Endothelial cell of umbilical vein (primary cell): Measurements from ENCODE around the gene CACNG8. TPM values are rescaled to one million over a fixed set of nuclear protein-coding genes. Genes with fewer than 3 reads are reported as not detected.
A peak's percentile ranks its signal among the peaks of the same experiment; 100 is the strongest.

ENCODE experiments used
- BruUV-seq: library from RNA; stranded (reverse); fragments of 400-500 nt; replicated peaks from 2 replicates; lab custom pipeline; 2021; lab: Mats Ljungman, UMichigan
- CTCF ChIA-PET: fragments of 300-600, 350-600 bp; sonication (Branson Sonifier 250); formaldehyde crosslinking; loops from one replicate; lab custom pipeline; 2021; ENCODE audit warnings: antibody characterized with exemption, inconsistent platforms; lab: Charles Lee
- POLR2A ChIA-PET: fragments of 300-600, 350-600 bp; sonication (Branson Sonifier 250); formaldehyde crosslinking; loops from one replicate; lab custom pipeline; 2021; ENCODE audit warnings: antibody characterized with exemption, inconsistent platforms; lab: Charles Lee
- DNase-seq: peaks from one replicate; pipeline ENCODE4 v3.0.0-alpha.2; 2011; ENCODE audit warnings: low read depth, low spot score
- FAIRE-seq: peaks from 2 replicates; lab custom pipeline; 2011; peaks lifted over from hg19 to GRCh38; lab: Jason Lieb, UNC
- H2AFZ ChIP-seq: 2 replicates; pipeline ENCODE4 v1.6.0; 2012; ENCODE audit warnings: low read depth, low read length, control low read depth, inconsistent platforms
- H3K27ac ChIP-seq: 2 replicates; pipeline ENCODE4 v1.5.1; 2011; ENCODE audit warnings: low read depth, mild to moderate bottlenecking, control low read depth, low read length, moderate library complexity; ENCODE audit not compliant: insufficient read depth
- H3K27me3 ChIP-seq, 2 experiments: 2 replicates each; pipeline versions ENCODE4 v1.6.0 to v1.6.1; 2011; ENCODE audit warnings: low read length in 2 of 2, mixed read lengths in 1 of 2; ENCODE audit not compliant: control insufficient read depth in 2 of 2, insufficient read depth in 2 of 2
- H3K36me3 ChIP-seq, 2 experiments: 2 replicates in 1 of 2; 3 replicates in 1 of 2; pipeline ENCODE4 v1.5.1; 2011; ENCODE audit warnings: low read length in 2 of 2, mild to moderate bottlenecking in 1 of 2, moderate library complexity in 1 of 2; ENCODE audit not compliant: control insufficient read depth in 2 of 2, insufficient read depth in 2 of 2; ENCODE audit errors: extremely low read depth in 1 of 2
- H3K4me1 ChIP-seq: 3 replicates; pipeline ENCODE4 v1.5.1; 2011; ENCODE audit warnings: mild to moderate bottlenecking, low read length; ENCODE audit not compliant: control insufficient read depth, insufficient read depth; ENCODE audit errors: extremely low read depth
- H3K4me2 ChIP-seq: 2 replicates; pipeline ENCODE4 v1.6.1; 2011; ENCODE audit warnings: low read length, control low read depth, mixed read lengths; ENCODE audit not compliant: insufficient read depth
- H3K4me3 ChIP-seq, 3 experiments: fragments of 200-600 bp in 1 of 3; sonication (generic), shearing (Covaris generic) in 1 of 3; replicated peaks in 1 of 3; 2 replicates each; pipeline ENCODE4 v1.5.1; 2011 to 2016; ENCODE audit warnings: control low read depth in 3 of 3, low read length in 3 of 3, mild to moderate bottlenecking in 2 of 3, inconsistent platforms in 1 of 3, low read depth in 1 of 3, moderate library complexity in 1 of 3; ENCODE audit not compliant: insufficient read depth in 1 of 3
- H3K79me2 ChIP-seq: 2 replicates; pipeline ENCODE4 v1.6.0; 2012; ENCODE audit warnings: low read length, inconsistent platforms; ENCODE audit not compliant: control insufficient read depth, insufficient read depth
- H3K9ac ChIP-seq: replicated peaks from 2 replicates; pipeline ENCODE3; 2011; ENCODE audit warnings: low read length, control low read depth; ENCODE audit not compliant: insufficient read depth; ENCODE audit errors: extremely low read depth
- H3K9me1 ChIP-seq: replicated peaks from 3 replicates; pipeline ENCODE4 v1.6.0; 2011; ENCODE audit warnings: mild to moderate bottlenecking, low read length; ENCODE audit not compliant: control insufficient read depth, insufficient read depth; ENCODE audit errors: extremely low read depth
- H3K9me3 ChIP-seq: replicated peaks from 2 replicates; pipeline ENCODE4 v1.5.1; 2012; ENCODE audit warnings: low read length, inconsistent platforms; ENCODE audit not compliant: control insufficient read depth, insufficient read depth
- H4K20me1 ChIP-seq: replicated peaks from 2 replicates; pipeline ENCODE3; 2011; ENCODE audit warnings: mild to moderate bottlenecking, low read length; ENCODE audit not compliant: control insufficient read depth, insufficient read depth; ENCODE audit errors: extremely low read depth
- CTCF ChIP-seq, 2 donors: IDR thresholded peaks; 1 replicate in 1 of 2; 2 replicates in 1 of 2; pipeline ENCODE4 v1.5.1; 2011; ENCODE audit warnings: low read length in 2 of 2, mild to moderate bottlenecking in 2 of 2, moderate library complexity in 2 of 2, control low read depth in 1 of 2, inconsistent platforms in 1 of 2, low read depth in 1 of 2; ENCODE audit not compliant: insufficient read depth in 1 of 2; ENCODE audit errors: extremely low read depth in 1 of 2
- EZH2 ChIP-seq: IDR thresholded peaks from 2 replicates; pipeline ENCODE4 v1.6.1; 2012; ENCODE audit warnings: borderline replicate concordance, low read depth, mild to moderate bottlenecking, moderate library complexity, low read length, inconsistent platforms; ENCODE audit not compliant: severe bottlenecking
- FOS ChIP-seq: IDR thresholded peaks from 2 replicates; pipeline ENCODE4 v1.6.1; 2011; ENCODE audit warnings: mild to moderate bottlenecking, low read length, moderate library complexity, borderline replicate concordance; ENCODE audit not compliant: insufficient read depth
- GATA2 ChIP-seq: IDR thresholded peaks from 2 replicates; pipeline ENCODE4 v1.7.0; 2011; ENCODE audit warnings: low read depth, mild to moderate bottlenecking, moderate library complexity, mixed read lengths, low read length; ENCODE audit not compliant: insufficient read length, insufficient read depth
- JUN ChIP-seq: IDR thresholded peaks from 2 replicates; pipeline ENCODE4 v1.6.1; 2011; ENCODE audit warnings: borderline replicate concordance, low read depth; ENCODE audit not compliant: insufficient read length, insufficient read depth
- MAX ChIP-seq: IDR thresholded peaks from 2 replicates; pipeline ENCODE4 v1.6.1; 2011; ENCODE audit not compliant: insufficient read depth, insufficient read length
- MYC ChIP-seq: IDR thresholded peaks from one replicate; pipeline ENCODE4 v1.6.1; 2011; ENCODE audit warnings: mild to moderate bottlenecking, low read depth, low read length
- POLR2A ChIP-seq: IDR thresholded peaks from 2 replicates; pipeline ENCODE4 v1.6.1; 2012; ENCODE audit warnings: low read depth, mild to moderate bottlenecking, control low read depth, low read length
- POLR2AphosphoS5 ChIP-seq: IDR thresholded peaks from 2 replicates; pipeline ENCODE4 v1.6.1; 2012; ENCODE audit warnings: low read depth, mild to moderate bottlenecking, control low read depth, low read length, moderate library complexity; ENCODE audit not compliant: insufficient read depth
- dilution Hi-C: fragments of 300-500 bp; cut with MboI; formaldehyde crosslinking; loops from one replicate; pipeline ENCODE4 v1.15.0; 2019; ENCODE audit warnings: low sequenced_read_pairs; ENCODE audit not compliant: extremely low pct_ligation_motif_present
- intact Hi-C: fragments of 100-400 bp; cut with micrococcal nuclease; formaldehyde crosslinking; loops from one replicate; pipeline ENCODE4 v1.10.0; 2022
- polyA plus RNA-seq, 4 experiments: library from polyadenylated mRNA; depleted of rRNA in 3 of 4; stranded (reverse) in 3 of 4; unstranded in 1 of 4; fragments of >200 nt; gene quantifications; 2 replicates each; pipeline versions ENCODE4 v1.2.1 to v1.2.3, GENCODE V29; 2011 to 2012; ENCODE audit warnings: missing spikeins in 1 of 4
- total RNA-seq: library from RNA; stranded (reverse); gene quantifications from 2 replicates; pipeline ENCODE4 v1.2.3, GENCODE V29; 2021

Gene CACNG8
- total and polyA plus RNA-seq, 2 donors (not counting 3 experiments of a cell fraction or from before 2014, with no cell fraction given): 0.18 to 1.7 TPM

GRCh38 chr19:53960886-53961285 lies 1.9 kb upstream of the CACNG8 start:
- POLR2A ChIA-PET: no interaction called here
- no peak for TF ChIP-seq POLR2AphosphoS5
- TF ChIP-seq MYC: no peak
- TF ChIP-seq EZH2: no peak
- TF ChIP-seq MAX: no peak
- no peak for TF ChIP-seq GATA2
- no peak for TF ChIP-seq POLR2A
- no peak for TF ChIP-seq FOS
- TF ChIP-seq CTCF (IDR thresholded peaks at IDR 0.05; ENCODE audit: extremely low read depth in 1 of 2, insufficient read depth in 1 of 2, low read depth in 1 of 2, low read length in 2 of 2): no peak
- no peak for TF ChIP-seq JUN
- Histone ChIP-seq H3K79me2 (no peaks in the 10 kb centered on the region), H3K9me1 (no peaks in the 10 kb centered on the region), H2AFZ (no peak overlapping the region), H3K27ac (no peak overlapping the region), H3K4me2 (peak overlapping the region; percentile 16), H4K20me1 (no peaks in the 10 kb centered on the region), H3K4me3 (no peak overlapping the region), H3K4me1 (peaks cover 5% of the 10 kb centered on the region), H3K9me3 (no peaks in the 10 kb centered on the region), H3K36me3 (no peaks in the 10 kb centered on the region), H3K9ac (no peak overlapping the region), H3K27me3 (peaks cover 55 to 65% of the 10 kb centered on the region in 2 experiments)
- FAIRE-seq (no peak), DNase-seq (no peak)
- dilution Hi-C loops (no loop called here), intact Hi-C loops (no loop called here)
- CTCF ChIA-PET: interaction anchor here (1.7 kb wide), 1 partner anchor 69 kb away, joined by 5 read pairs; no protein-coding TSS in a partner anchor
- BruUV-seq: no TSS peak
